Kidney (tissue), 14 donors: ENCODE measurements around the gene HTR1D. TPM values are rescaled to one million over a fixed set of nuclear protein-coding genes. Genes with fewer than 3 reads are reported as not detected.
A peak's percentile ranks its signal among the peaks of the same experiment; 100 is the strongest.

Experiments
- DNase-seq, 5 donors: peaks; one replicate each; pipeline ENCODE4 v3.0.0-alpha.2; 2013 to 2020
- FAIRE-seq: peaks from 2 replicates; lab custom pipeline; 2012; peaks lifted over from hg19 to GRCh38; lab: Jason Lieb, UNC
- H3K27ac ChIP-seq, 2 donors: one replicate each; pipeline ENCODE4 v1.7.0; 2013; ENCODE audit warnings: low read depth in 2 of 2, low read length in 2 of 2, inconsistent platforms in 1 of 2
- H3K27me3 ChIP-seq: one replicate; pipeline ENCODE4 v1.7.1; 2013; ENCODE audit warnings: low read length, inconsistent platforms; ENCODE audit not compliant: control insufficient read depth, insufficient read depth
- H3K36me3 ChIP-seq, 3 donors: one replicate each; pipeline versions ENCODE4 v1.7.0 to v1.7.1; 2013; ENCODE audit warnings: low read length in 3 of 3, control low read depth in 1 of 3, inconsistent platforms in 1 of 3; ENCODE audit not compliant: insufficient read depth in 3 of 3, control insufficient read depth in 2 of 3
- H3K4me1 ChIP-seq, 3 donors: one replicate each; pipeline versions ENCODE4 v1.7.0 to v1.7.1; 2013; ENCODE audit warnings: low read length in 3 of 3, inconsistent platforms in 1 of 3, low read depth in 1 of 3; ENCODE audit not compliant: control insufficient read depth in 2 of 3, insufficient read depth in 2 of 3
- H3K4me3 ChIP-seq, 3 donors: one replicate each; pipeline versions ENCODE4 v1.7.0 to v1.8.1; 2013; ENCODE audit warnings: low read length in 3 of 3, control low read depth in 1 of 3, inconsistent platforms in 1 of 3
- H3K9ac ChIP-seq, 3 donors: one replicate each; pipeline versions ENCODE4 v1.7.0 to v1.7.1; 2013; ENCODE audit warnings: low read length in 3 of 3, control low read depth in 1 of 3, inconsistent platforms in 1 of 3
- H3K9me3 ChIP-seq, 3 donors: one replicate each; pipeline versions ENCODE4 v1.7.0 to v1.7.1; 2013; ENCODE audit warnings: low read length in 3 of 3, control low read depth in 1 of 3, inconsistent platforms in 1 of 3; ENCODE audit not compliant: control insufficient read depth in 2 of 3, insufficient read depth in 1 of 3
- CTCF ChIP-seq: IDR thresholded peaks from 3 replicates; pipeline ENCODE4 v1.5.1; 2012; ENCODE audit warnings: mild to moderate bottlenecking, moderate library complexity, borderline replicate concordance; ENCODE audit not compliant: insufficient read depth; ENCODE audit errors: extremely low read depth
- intact Hi-C: fragments of 100-400 bp; cut with DNase I; formaldehyde crosslinking; loops from one replicate; pipeline ENCODE4 v1.11.1; 2022
- polyA plus RNA-seq: library from polyadenylated mRNA; stranded (reverse); fragments of 350-450 nt; fragmentation: Illumina TruSeq; extraction: RNeasy Lipid Tissue Mini Kit (QIAGEN cat#74804); gene quantifications from one replicate; pipeline ENCODE4 v1.2.3, GENCODE V29; 2014; ENCODE audit warnings: low read depth, low replicate concordance; ENCODE audit not compliant: insufficient read depth
- total RNA-seq: library from RNA; stranded (reverse); fragmentation: NEBNext Ultra II Directional; extraction: Animal tissue kit (Norgen Biotek cat#: 25700); gene quantifications from one replicate; pipeline ENCODE4 v1.2.1, GENCODE V29; 2021
- donor health status: control.
- donor health status: control.
- donor health status: control.
- donor health status: control.
- donor health status: control.
- donor health status: DM: yes; HTN: yes; CAD: no.
- donor health status: Normal renal cell carcinoma (clear cell type).

HTR1D gene
- total and polyA plus RNA-seq, 2 donors from 2014 or later, result 0.09 TPM; not detected in 1

GRCh38 chr1:23177438-23178380 is 39.6 kb downstream of the HTR1D start:
- H3K4me1 ChIP-seq, result peaks cover 0 to 11% (median 4%) of the 10 kb centered on the region in 3 donors
- H3K9me3 ChIP-seq, result no peaks in the 10 kb centered on the region
- H3K36me3 ChIP-seq, result no peaks in the 10 kb centered on the region
- intact Hi-C loops, result no loop called here
- peak overlapping the region; percentile 90 to 92 for H3K27ac ChIP-seq
- peak overlapping the region; percentile 56 to 84 (median 74) for H3K9ac ChIP-seq
- peak; percentile 84 to 93 (median 87) for DNase-seq
- FAIRE-seq, result no peak
- no peaks in the 10 kb centered on the region for H3K27me3 ChIP-seq
- H3K4me3 ChIP-seq, result peak overlapping the region; percentile 66 to 79 (median 78)
- TF ChIP-seq CTCF, result peak; percentile 15

GRCh38 chr1:23177031-23177430 is 40.3 kb downstream of the HTR1D start:
- Histone ChIP-seq H3K9me3 (no peaks in the 10 kb centered on the region), H3K4me3 (peak overlapping the region in 2 of 3 donors; percentile 47 to 78), H3K4me1 (peaks cover 0 to 11% (median 4%) of the 10 kb centered on the region in 3 donors), H3K27ac (peak overlapping the region; percentile 90 to 92), H3K36me3 (no peaks in the 10 kb centered on the region), H3K27me3 (no peaks in the 10 kb centered on the region), H3K9ac (peak overlapping the region in 2 of 3 donors; percentile 15 to 84)
- intact Hi-C loops, result no loop called here
- DNase-seq (no peak), FAIRE-seq (no peak)
- no peak for TF ChIP-seq CTCF

GRCh38 chr1:23174426-23175110 is 42.7 kb downstream of the HTR1D start:
- no peaks in the 10 kb centered on the region for H3K9me3 ChIP-seq
- DNase-seq (no peak), FAIRE-seq (no peak)
- H3K4me3 ChIP-seq, result no peak overlapping the region
- H3K4me1 ChIP-seq, result peaks cover 0 to 16% (median 7%) of the 10 kb centered on the region in 3 donors
- intact Hi-C loops, result no loop called here
- no peaks in the 10 kb centered on the region for H3K27me3 ChIP-seq
- no peaks in the 10 kb centered on the region for H3K36me3 ChIP-seq
- H3K9ac ChIP-seq, result no peak overlapping the region
- H3K27ac ChIP-seq, result no peak overlapping the region
- no peak for TF ChIP-seq CTCF
